Fibroblast of skin of left quadriceps (primary cell): ENCODE results near the gene ACP7.
"Not testable (repeated sequence)": the region's sequence is repeated elsewhere in the genome, so short reads cannot be mapped to it uniquely, and the experiment has no call there.

ENCODE experiments used
- DNase-seq, 2 experiments: peaks; one replicate each; pipeline ENCODE4 v3.0.0-alpha.2; 2013; ENCODE audit warnings: low read depth in 2 of 2

ACP7 gene

GRCh38 chr19:39083983-39084731, at the start of gene ACP7:
TSS of gene ACP7 (plus strand) at chr19:39084368. CDS start at chr19:39085270, 902 bp downstream.
- DNase-seq: no peak

- DNase-seq: no peak
Measured at GRCh38 chr19:39036581-39036980, 47.6 kb upstream of the ACP7 start.

GRCh38 chr19:39037194-39037593, 47.0 kb upstream of the ACP7 start:
- DNase-seq: no peak

- DNase-seq: peak in 1 of 2 experiments; percentile 8
Measured at GRCh38 chr19:39038098-39038497, 46.1 kb upstream of the ACP7 start.

- no peak for DNase-seq
Measured at GRCh38 chr19:39045506-39045905, 38.7 kb upstream of the ACP7 start.

- DNase-seq: no peak
Measured at GRCh38 chr19:39046037-39046821, 37.9 kb upstream of the ACP7 start.

- DNase-seq: no peak
Measured at GRCh38 chr19:39047073-39047472, 37.1 kb upstream of the ACP7 start.

- no peak for DNase-seq
Measured at GRCh38 chr19:39052243-39052746, 31.9 kb upstream of the ACP7 start.

- DNase-seq: no peak
Measured at GRCh38 chr19:39052846-39053245, 31.3 kb upstream of the ACP7 start.

- DNase-seq: no peak
Measured at GRCh38 chr19:39053276-39054090, 30.7 kb upstream of the ACP7 start.

- DNase-seq: no peak
Measured at GRCh38 chr19:39054091-39054470, 30.1 kb upstream of the ACP7 start.

GRCh38 chr19:39057615-39058014, 26.6 kb upstream of the ACP7 start:
- no peak for DNase-seq

GRCh38 chr19:39059302-39059701, 24.9 kb upstream of the ACP7 start:
- no peak for DNase-seq

GRCh38 chr19:39060171-39060570, 24.0 kb upstream of the ACP7 start:
- no peak for DNase-seq

- no peak for DNase-seq
Measured at GRCh38 chr19:39064405-39064804, 19.8 kb upstream of the ACP7 start.

- DNase-seq: no peak
Measured at GRCh38 chr19:39065928-39066327, 18.2 kb upstream of the ACP7 start.

- no peak for DNase-seq
Measured at GRCh38 chr19:39067104-39067503, 17.1 kb upstream of the ACP7 start.

GRCh38 chr19:39068259-39068658, 15.9 kb upstream of the ACP7 start:
- not testable (repeated sequence) for DNase-seq

GRCh38 chr19:39070888-39071287, 13.3 kb upstream of the ACP7 start:
- DNase-seq: no peak

GRCh38 chr19:39074205-39074692, 9.9 kb upstream of the ACP7 start:
- no peak for DNase-seq

GRCh38 chr19:39074942-39075341, 9.2 kb upstream of the ACP7 start:
- no peak for DNase-seq

GRCh38 chr19:39077323-39077722, 6.8 kb upstream of the ACP7 start:
- DNase-seq: no peak
